ENCODE results near the gene PLXDC2. TPM values are rescaled to one million over a fixed set of nuclear protein-coding genes. Genes with fewer than 3 reads are reported as not detected.

Gene PLXDC2
- total and polyA plus RNA-seq, 2 experiments from 2014 or later = 39.9 to 52.2 TPM

DNA sequence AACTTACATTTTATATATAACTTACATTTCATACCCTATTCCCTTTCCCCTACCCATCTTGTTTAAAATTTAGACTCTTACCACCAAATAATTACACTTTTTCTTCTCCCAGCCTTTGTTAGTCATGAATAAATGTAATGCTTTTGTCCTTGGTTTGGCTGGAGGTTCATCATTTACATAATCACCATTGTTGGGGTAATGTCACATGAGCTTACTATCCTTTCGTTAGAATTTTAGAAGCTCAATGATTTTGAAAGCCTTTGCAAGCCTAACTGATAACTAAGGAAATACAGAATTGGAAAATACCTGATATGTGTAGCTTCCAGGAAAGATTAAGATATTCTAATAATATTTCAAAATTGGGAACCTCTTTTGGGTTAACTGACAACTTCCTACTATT lies 171.7 kb downstream of the PLXDC2 start:
- TF ChIP-seq, protein P1, sequence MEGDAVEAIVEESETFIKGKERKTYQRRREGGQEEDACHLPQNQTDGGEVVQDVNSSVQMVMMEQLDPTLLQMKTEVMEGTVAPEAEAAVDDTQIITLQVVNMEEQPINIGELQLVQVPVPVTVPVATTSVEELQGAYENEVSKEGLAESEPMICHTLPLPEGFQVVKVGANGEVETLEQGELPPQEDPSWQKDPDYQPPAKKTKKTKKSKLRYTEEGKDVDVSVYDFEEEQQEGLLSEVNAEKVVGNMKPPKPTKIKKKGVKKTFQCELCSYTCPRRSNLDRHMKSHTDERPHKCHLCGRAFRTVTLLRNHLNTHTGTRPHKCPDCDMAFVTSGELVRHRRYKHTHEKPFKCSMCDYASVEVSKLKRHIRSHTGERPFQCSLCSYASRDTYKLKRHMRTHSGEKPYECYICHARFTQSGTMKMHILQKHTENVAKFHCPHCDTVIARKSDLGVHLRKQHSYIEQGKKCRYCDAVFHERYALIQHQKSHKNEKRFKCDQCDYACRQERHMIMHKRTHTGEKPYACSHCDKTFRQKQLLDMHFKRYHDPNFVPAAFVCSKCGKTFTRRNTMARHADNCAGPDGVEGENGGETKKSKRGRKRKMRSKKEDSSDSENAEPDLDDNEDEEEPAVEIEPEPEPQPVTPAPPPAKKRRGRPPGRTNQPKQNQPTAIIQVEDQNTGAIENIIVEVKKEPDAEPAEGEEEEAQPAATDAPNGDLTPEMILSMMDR (IDR thresholded peaks at IDR 0.05; ENCODE audit: poor library complexity) = no peak
- TF ChIP-seq EZH2 (IDR thresholded peaks at IDR 0.05; ENCODE audit: borderline replicate concordance) (no peak), EZH2phosphoT487 (IDR thresholded peaks at IDR 0.05; ENCODE audit: low read depth, severe bottlenecking, unreplicated experiment) (no peak)
- Histone ChIP-seq H3K4me2 (no peak overlapping the region), H2AFZ (no peak overlapping the region), H4K20me1 (ENCODE audit: insufficient read depth, poor library complexity, severe bottlenecking) (no peaks in the 10 kb centered on the region), H3K4me3 (no peak overlapping the region), H3K9me2 (replicated peaks; ENCODE audit: insufficient read depth) (no peaks in the 10 kb centered on the region), H3K27me3 (no peaks in the 10 kb centered on the region), H3K27ac (no peak overlapping the region), H3K79me2 (no peaks in the 10 kb centered on the region), H3K36me3 (replicated peaks; ENCODE audit: insufficient read depth, low read depth) (no peaks in the 10 kb centered on the region), H3K4me1 (ENCODE audit: insufficient read depth) (no peaks in the 10 kb centered on the region), H3K9me3 (ENCODE audit: low read depth) (no peaks in the 10 kb centered on the region)
- DNase-seq (ENCODE audit: low spot score) = no peak
- WGBS (ENCODE audit: low lambda C conversion rate, missing lambda C conversion rate) = 0% methylated on average over 1 of the region's 1 CpG

DNA sequence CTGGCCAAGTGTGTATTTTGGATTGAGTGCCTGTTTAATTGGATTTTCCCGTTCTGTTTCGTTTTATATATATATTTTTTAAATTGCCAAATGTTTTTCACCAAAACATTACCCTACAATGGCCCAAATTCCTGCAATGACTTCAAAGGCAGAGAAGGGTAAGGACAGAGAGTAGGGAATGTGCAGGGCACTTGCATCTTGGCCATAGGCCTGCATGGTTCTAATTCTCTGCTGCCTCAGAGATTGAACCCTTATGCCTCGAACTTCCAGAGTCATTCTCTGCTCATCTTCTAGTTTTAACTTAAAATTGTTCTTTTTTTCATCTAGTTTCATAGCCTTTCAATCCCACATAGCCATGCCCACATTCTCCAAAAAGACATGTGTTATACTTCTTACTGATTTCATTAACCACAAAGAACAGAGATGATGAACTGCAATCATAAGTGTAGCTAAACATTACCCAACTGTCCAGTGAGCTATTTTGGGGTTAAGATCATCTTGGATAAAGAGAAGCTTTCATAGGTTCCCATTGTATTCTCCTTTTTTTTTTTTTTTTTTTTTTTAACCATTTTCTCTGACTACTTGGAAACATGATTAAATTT lies 177.6 kb downstream of the PLXDC2 start:
- Histone ChIP-seq H3K36me3 (replicated peaks; ENCODE audit: insufficient read depth, low read depth) (no peaks in the 10 kb centered on the region), H2AFZ (no peak overlapping the region), H3K4me3 (no peak overlapping the region), H3K4me1 (ENCODE audit: insufficient read depth) (no peaks in the 10 kb centered on the region), H3K79me2 (no peaks in the 10 kb centered on the region), H4K20me1 (ENCODE audit: insufficient read depth, poor library complexity, severe bottlenecking) (no peaks in the 10 kb centered on the region), H3K4me2 (no peak overlapping the region), H3K27me3 (no peaks in the 10 kb centered on the region), H3K9me2 (replicated peaks; ENCODE audit: insufficient read depth) (no peaks in the 10 kb centered on the region), H3K9me3 (ENCODE audit: low read depth) (no peaks in the 10 kb centered on the region), H3K27ac (no peak overlapping the region)
- WGBS (ENCODE audit: low lambda C conversion rate, missing lambda C conversion rate) = 90% methylated on average over 3 of the region's 3 CpGs
- TF ChIP-seq, protein P1 (IDR thresholded peaks at IDR 0.05; ENCODE audit: poor library complexity) = no peak
- TF ChIP-seq EZH2 (IDR thresholded peaks at IDR 0.05; ENCODE audit: borderline replicate concordance) (no peak), EZH2phosphoT487 (IDR thresholded peaks at IDR 0.05; ENCODE audit: low read depth, severe bottlenecking, unreplicated experiment) (no peak)
- no peak for DNase-seq (ENCODE audit: low spot score)

DNA sequence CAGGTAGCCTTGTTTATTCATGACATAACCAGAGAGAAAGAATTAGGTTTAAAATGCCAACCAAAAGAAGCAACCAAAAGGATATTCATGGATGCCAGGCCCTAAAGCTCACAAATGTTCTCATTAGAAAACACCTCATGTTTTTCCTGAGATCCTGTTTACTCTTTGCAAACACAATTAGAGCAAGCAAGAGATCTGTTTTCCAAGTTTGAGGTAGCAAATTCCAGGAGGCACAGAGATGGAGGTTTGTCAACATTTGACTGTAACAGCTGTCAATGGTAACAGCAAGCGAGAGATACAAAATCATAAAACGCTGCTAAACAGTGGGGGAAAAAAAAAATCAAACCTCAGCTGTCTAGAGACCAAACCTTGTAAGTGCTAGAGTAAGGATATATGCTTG lies 182.2 kb downstream of the PLXDC2 start:
- WGBS (ENCODE audit: low lambda C conversion rate, missing lambda C conversion rate) = 49% methylated on average over 2 of the region's 2 CpGs
- Histone ChIP-seq H3K27me3 (no peaks in the 10 kb centered on the region), H3K9me3 (ENCODE audit: low read depth) (no peaks in the 10 kb centered on the region), H3K36me3 (replicated peaks; ENCODE audit: insufficient read depth, low read depth) (no peaks in the 10 kb centered on the region), H3K9me2 (replicated peaks; ENCODE audit: insufficient read depth) (no peaks in the 10 kb centered on the region), H3K4me3 (no peak overlapping the region), H2AFZ (no peak overlapping the region), H3K4me1 (ENCODE audit: insufficient read depth) (no peaks in the 10 kb centered on the region), H4K20me1 (ENCODE audit: insufficient read depth, poor library complexity, severe bottlenecking) (peaks cover 2% of the 10 kb centered on the region), H3K4me2 (peak overlapping the region; percentile 3), H3K27ac (no peak overlapping the region), H3K79me2 (peaks cover 5% of the 10 kb centered on the region)
- no peak for DNase-seq (ENCODE audit: low spot score)
- TF ChIP-seq EZH2phosphoT487 (IDR thresholded peaks at IDR 0.05; ENCODE audit: low read depth, severe bottlenecking, unreplicated experiment) (no peak), EZH2 (IDR thresholded peaks at IDR 0.05; ENCODE audit: borderline replicate concordance) (no peak)
- TF ChIP-seq, protein P1 (IDR thresholded peaks at IDR 0.05; ENCODE audit: poor library complexity) = no peak

Measured in hepatocyte (in vitro differentiated cells).